DMS153 treated with DMSO at 0.1 percent for 48 hours (cell line): ENCODE data around the gene ESPN.

Experiments used
- DNase-seq: peaks from one replicate; lab custom pipeline; 2025; ENCODE audit not compliant: unreplicated experiment; lab: John Stamatoyannopoulos, UW

ESPN gene

DNA sequence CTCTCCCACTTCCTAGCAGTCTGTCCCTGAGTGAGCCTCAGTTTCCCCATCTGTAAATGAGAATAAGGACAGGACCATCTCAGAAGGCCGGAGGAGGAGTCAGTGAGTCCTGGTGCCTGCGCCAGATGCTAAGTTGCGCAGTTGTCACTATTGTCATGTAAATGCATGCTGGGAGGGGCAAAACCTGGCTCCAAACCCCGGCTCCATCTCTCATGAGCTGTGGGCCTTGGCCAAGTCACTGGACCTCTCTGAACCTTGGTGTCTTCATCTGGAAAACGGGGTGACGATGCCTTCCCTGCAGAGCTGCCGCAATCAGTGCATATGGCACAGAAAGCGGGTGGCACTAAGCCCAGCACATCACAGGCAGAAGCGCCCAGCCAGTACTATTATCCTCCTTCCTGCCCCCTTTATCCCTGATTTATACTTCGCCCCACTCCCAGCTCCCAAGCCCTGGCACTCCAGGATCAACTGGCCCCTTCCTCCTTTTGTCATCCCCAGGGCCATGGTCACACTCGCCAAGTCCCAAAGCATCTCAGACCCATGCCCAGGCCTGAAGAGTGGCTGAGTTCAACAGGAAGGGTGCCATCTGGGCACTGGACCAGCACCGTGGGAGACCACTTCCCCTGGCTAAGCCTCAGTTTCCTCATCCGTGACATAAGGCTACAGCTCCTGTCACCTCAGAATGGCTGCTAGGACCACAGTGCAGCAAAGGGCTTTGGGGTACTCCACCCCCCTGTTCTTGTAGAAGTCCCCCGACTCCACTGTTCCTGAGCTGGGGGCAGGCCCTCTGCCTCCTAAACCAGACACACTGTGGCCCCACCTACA is 71.2 kb downstream of the ESPN start:
- no peak for DNase-seq

DNA sequence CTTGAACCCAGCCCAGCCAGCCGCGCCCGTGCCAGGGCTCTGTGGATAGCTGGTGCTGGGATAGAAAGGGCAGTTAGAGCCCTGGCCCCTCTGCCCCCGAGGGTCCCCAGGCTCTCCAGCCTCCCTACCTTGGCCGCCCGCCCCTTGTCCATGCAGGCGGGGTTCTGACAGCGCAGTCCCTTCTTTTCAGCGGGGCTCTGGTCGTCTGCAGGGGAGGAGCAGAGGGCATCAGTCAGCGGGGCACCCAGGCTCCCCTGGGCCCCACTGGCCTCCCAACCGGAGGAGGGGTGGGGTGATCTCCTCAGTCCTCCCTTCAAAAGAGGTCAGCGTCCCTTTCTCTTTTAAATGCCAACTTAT is 71.8 kb downstream of the ESPN start:
- DNase-seq: no peak

DNA sequence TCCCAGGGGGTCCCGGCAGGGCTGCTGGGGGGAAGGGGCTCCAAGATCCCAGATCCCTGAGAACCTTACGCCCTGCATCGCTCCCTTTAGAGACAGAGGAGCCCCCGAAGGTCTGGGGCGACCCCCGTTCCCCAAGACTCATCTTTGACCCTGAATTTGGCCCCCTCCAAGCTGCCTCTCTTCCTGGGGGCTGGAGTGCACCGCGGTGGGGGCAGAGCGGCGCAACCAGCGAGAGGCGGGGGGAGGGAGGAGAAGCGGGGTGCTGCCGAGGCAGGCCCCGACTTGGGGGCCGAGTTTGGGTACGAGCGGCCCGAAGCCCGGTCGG is 72.3 kb downstream of the ESPN start:
- DNase-seq: no peak

DNA sequence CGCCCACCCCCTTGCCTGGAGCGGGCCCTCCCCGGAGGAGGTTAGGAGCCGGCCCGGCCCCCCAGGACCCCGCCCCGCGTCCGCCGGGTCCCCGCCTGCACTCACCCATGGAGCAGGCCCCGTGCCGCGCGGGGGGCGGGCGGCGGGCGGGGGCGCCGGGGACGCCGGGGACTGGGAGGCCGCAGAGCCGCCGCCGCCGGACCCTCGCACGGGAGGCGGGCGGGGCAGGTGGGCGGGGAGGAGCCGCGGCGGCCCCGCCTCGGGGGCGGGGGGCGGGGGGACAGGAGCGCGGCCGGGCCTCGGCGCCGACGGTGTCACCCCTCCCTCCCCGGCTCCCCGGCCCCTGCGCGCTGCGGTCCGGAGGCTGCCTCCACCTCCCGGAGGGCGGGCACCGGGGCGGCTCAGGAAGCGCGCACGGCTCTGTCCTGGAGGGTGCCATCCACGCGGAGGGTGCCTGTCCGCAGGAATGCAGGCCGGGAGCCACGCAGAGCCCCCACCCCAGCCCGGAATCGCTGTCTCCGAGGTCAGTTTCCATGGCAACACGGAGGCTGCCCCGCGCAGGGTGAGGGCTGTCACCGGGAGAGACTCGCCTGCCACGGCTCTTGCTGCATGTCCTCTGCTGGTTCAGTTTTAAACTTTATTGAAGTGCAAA is 72.8 kb downstream of the ESPN start:
- DNase-seq: no peak

DNA sequence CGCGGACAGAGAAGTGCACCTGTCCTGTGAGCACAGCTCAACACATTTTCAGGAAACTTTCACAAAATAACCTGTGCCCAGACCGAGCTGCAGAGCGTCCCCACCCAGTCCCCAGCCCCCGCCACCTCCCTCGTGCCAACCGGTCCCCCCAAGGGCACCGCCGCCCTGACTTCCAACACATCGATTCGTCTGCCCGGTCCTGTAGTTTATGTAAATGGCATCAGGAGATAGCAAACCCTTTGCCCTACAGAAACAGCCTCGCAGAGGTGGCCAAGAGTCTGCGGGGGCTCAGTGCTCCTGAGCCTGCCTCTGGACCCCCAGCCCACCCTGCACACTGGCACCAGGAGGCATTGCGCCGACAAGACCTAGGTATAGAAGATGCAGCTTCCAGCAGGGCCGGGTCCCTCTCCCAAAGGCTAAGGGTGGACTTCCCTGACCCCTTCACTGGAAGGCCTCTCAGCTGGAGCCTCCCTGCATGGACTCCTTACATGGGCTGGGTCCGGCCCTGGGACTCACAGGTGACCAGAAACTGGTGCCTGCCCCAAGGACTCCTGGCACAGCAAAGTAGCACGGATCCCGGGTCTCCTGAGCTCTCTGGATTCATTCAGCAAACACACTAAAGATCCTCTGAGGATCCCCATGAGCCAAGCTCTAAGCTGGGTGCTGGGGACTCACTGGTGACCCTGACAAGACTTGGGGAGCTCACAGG is 73.4 kb downstream of the ESPN start:
- no peak for DNase-seq

DNA sequence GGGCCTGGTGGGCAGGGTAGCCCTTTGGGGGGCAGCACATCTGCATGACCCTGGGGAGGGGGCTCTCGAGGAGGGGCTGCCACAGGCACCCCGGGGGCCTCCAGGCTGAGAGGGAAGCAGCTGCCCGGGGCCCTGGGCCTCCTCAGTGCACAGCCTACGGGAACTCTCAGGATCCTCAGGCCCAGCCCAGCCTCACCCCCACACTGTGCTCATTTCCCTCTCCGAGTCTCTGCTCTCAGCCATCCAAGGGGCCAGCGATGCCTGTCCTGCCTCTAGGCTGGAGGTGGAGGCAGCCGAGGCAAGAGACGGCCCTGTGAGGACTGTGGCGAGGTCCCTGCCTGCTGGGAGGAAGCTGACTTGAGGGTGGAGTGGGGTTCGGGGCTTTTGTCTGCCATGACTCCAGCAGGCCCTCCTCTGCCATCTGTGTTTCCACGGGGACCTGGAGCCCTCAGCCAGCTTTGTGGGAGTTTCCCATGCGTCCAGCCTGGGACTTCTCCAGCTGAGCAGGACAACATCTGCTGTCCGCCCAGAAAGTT is 74.1 kb downstream of the ESPN start:
- no peak for DNase-seq

DNA sequence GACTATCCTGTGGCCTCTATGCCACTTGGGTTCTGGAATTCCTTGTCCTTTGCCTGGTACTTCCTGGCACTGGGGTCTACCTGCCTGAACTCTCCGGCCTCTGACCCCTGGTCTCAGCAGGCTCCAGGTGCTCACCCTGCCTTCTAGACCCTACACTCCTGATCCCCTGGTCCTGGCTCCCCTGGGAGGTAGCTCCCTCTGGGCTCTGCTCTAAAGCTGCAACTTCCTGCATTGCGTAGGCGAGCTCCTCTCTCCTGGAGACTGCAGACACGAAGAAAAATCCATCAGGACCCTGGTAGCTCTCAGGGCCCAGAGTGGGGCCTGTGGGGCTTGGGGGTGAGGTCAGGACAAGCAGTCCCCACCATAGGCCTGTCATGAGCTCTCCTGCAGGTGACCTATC is 74.7 kb downstream of the ESPN start:
- no peak for DNase-seq

DNA sequence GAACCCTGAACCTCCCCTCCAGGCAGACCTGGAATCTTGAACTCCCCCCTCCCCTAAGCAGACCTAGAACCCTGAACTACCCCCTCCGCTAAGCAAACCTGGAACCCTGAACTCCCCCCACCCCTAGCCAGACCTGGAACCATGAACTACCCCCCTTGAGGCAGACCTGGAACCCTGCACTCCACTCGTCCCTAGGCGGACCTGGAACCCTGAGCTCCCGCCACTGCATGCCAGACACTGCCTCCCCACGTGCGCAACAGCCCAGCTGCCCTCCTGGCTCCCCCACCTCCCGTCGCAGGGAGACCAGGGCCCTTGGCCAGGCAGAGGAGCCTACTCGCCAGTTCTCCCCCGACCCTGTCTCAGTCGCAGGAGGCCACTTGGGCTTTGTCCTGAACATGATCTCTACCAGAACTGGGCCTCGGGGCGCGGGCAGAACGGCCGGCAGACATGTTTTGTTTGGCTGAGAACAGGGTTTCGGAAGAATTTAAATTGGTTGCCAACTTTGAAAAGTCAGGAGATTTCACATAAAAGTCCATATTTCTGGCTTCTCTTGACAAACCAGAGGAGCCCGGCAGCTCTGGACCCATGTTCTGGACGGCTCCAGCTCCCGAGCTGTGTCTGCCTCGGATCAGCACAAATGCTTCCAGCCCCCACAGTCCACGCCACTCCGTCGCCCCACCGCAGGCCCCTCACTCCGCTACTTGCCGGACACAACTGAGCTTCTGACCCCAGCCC is 76.1 kb downstream of the ESPN start:
- DNase-seq: no peak

DNA sequence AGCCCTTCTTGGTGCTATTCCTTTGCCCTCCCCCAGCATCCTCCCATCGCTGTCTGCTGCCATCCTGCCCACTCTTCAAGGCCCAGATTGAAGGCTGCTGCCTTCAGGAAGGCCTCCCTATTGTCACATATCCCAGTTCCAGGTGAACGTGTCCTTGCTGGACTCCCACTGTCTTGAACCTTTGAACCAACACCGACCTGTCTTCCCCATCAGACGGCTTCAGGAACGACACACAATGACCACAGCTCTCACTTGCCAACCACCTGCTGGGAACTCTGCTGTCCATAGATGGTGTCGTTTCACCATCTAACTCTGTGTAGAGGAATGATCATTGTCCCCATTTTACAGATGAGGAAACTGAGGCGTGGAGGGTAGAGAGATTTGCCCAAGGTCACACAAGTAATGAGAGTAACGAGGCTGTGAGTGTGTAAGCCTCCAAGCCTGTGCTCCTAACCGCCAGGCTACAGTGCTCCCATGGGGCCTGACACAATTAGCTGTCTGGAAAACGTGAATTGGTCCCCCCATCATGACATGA is 76.8 kb downstream of the ESPN start:
- no peak for DNase-seq

DNA sequence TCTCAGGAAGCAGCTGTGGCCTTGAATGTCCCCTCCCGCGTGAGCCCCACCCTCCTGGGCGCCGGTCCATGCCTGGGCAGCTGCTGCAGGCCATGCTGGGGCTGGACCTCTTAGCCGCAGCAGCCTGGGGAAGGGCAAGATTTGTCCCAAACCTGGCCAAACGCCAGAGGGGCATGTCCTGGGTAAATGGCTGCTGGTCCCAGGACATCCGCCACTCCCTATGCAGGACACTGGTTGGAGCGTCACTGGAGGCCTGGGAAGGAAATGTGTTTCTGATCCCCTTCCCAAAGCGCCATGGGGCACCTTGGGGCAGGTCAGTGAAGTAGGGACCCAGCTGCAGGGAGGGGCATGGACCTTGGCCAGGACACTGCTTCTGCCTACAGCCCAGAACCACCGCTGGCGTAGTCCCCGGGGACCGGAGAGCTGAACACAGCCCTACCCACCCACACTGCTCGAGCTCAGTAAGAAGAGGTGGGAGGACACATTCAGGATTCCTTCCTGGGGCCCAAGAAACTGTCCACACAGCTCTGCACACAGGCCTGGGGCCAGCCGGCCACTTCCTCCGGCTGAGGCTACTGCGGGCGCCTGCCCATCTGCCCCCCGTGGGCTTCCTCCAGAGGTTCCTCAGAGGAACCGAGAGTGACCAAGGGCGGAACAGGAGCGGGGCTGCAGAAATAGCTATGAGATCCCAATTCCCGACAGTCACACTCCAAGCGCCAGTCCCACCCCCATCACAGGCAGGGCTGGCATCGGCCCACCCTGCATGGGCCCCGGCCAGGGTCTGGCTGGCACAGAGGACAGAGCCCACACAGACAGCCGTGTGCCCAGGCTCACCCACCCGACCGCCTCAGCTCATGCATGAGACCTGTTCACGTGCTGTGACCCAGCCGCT is 77.7 kb downstream of the ESPN start:
- no peak for DNase-seq

DNA sequence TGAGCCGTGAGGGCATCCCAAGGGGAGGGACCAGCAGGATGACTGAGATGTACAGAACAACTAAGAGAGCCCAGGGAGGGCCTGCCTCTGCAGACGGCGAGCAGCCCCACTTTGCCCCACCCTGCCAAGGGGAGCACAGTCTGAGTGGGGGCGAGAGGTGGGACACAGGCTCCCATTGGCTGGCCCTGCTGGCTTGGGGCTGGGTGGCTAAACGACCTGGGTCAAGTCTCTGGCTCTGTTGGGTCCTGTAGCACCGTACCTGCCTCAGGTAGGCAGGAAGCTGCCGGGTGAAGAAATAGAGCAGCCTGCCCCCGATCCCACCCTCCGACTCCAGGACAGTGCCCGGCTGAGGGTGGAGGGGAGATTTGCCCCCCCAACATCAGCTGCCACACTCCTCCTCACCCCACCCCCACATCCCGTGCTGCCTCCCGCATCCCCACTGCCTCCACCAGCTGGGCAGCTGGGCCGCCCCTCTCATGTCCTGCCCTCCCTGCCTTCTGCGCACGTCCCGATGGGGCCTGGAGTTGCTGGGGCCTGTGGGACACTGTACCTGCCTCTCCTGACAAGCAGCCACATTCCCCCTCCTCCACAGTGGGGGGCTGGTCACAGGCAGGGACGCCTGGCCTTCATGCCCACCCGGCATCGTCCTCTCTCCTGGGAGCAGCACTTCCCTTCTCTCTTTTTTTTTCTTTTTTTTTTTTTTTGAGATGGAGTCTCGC is 79.5 kb downstream of the ESPN start:
- DNase-seq: no peak

DNA sequence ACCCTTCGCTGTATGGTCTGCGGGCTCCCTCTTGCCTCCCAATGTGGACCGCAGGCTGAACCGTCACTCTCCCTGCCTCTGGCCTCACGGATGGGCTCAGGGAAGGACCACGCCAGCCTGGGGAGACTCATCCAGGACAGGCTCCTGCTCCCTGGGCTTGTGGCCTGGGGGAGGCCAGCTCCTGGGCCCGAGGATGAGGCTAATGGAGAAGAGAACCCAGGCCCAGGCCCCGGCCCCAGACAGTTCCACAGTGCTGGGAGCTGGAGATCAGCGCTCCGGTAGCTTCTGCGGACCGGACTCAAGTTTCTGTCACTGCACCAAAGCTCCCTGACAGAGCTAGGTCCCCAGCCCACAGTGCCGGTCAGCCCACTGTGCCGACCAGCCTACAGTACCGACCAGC is 80.3 kb downstream of the ESPN start:
- DNase-seq: no peak

DNA sequence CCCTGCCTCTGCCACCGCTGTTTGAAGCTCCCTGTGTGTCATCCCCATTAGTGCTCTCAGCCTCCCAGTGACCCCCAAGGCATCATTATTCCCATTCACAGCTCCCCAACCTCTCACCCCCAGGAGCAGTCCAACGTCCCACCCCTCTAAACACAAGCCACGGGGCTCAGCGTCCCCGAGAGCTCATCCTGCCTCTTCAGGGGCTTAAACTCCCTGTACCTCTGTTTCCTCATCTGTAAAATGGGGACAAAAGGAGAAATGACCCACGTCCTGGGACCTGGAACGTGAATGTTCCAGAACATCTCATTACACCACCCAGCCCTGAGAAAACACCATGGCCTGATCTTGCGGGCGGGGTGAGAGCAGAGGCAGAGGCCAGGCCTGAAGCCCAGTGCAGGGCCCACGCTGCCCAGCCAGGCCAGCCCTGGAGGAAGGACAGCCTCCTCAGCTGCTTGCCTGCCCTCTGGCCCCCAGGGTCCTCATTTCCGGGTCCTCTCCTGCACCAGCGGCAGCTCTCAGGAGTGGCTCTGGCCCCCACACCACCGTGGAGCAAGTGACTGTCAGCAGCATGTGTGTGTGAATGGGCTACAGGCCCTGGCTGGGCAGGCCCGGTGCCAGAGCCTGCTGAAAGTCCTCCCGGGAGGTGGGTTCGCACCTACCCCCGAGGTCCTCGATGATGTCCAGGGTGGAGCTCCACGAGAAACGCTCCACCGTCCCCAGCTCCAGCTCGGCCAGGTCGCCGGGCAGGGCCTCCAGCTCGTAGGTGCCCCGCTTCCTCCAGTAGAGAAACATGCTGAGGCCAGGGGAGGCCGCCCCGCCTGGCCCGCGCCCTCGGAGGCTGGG is 81.0 kb downstream of the ESPN start:
- no peak for DNase-seq

DNA sequence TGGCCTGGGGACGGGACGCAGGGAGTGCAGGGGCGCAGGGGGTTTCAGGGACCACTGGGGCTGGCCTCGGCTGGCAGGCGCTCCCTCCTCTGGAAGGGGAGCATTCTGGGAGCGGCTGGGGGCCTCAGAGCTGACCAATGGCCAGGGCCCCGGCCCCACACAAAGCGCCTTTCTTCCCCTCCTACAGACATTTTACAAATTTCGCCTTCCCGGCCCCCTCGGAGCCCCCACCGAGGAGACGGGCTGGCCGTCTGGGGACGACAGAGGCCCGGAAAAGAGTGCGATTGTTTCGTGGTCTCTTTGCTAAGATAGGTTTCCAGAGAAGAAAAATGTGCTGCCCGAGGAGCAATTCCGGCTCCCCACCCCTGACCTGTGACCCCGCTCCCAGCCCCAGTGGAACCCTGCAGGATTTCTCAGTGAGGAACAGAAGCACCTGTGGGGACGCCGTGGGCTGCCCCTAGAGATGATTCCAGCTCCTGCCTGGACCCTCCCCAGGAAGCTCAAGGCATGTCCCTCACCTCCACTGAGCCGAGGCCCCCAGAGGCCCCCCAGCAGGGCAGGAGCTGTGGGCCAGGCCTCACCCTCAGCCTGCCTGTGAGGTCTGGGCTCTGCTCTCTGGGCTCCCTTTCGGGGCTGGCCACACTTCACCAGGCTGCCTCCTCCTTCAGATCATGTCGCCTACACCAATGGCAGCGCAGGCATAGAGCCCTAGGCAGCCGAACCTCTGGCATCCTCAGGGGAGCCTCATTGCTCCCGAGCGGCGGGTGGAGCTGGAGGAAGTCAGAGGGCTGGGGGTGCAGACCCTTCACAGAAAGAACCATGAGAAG is 81.8 kb downstream of the ESPN start:
- no peak for DNase-seq

DNA sequence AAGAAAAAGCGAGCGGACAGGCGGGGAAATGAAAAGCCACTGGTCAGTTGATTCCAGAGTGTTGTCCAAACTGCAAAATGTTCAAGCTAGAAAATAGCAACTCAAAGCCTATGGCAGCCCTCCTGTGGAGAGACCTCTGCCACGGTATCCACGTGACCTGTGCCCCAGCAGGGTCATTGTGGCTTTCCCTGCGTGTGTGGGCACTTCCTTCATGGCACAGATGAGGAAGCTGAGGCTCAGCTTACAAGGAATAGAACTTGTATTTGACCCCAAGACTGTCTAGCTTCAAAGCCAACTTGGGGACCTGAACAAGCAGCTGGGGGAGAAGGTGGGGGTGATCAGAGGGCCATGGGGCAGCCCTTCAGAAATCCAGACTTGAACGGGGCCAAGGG is 82.5 kb downstream of the ESPN start:
- DNase-seq: no peak

DNA sequence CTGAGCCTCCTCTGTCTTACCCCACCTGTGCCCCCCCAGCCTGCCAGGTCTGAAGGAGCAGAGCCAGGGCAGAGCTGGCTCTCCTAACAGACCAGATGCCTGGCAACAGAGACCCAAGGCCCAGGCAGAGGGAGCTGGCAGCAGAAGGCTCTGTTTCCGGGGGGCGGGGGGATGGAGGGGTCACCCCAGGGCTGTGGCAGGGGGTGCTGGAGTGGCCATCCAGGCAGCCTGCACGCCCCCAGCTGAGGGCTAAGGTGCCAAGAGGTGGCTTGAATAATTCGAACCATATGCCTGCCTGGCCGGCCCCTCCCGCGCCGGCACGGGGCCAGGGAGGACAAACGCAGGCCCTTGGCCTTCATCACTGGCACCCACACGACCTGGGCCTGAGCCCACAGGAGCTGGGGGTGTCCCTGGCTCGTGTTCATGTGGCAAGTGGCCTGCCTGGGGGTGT is 82.9 kb downstream of the ESPN start:
- no peak for DNase-seq

DNA sequence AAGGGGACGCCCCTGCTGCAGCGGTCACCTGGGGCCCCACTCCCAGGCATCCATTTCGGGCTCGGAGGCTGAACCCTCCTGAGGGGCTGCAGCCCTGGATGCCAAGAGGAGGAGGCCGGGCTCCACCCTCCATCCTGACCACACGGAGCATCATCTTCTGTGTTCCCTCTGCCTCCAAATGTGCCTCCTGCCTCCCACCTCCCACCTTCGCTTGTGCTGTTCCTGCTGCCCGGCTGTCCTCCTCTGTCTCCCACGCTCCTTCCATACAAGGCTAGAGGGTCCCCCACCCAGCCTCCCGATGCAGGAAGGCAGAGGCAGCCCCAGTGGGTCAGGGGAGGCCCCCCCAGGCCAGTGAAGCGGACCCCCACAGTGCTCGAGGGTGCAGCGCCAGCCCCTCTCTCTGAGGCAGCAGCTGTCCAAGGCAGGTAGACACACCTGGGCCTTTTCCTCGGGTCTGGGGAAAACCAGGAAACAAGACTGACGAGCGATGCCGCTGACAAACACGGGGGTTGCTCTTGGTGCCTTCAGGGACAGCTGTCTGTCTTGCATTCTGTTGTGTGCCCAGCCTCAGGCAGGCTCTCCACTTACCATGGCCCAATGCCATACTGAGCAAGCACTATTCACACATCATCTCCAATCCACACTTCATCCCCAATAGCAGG is 83.7 kb downstream of the ESPN start:
- no peak for DNase-seq
